Spleen (tissue), 7 donors: ENCODE data around the gene NISCH.

Source experiments
- CTCF ChIP-seq, 11 experiments: fragments of 200-600 bp in 7 of 11; fragments of 450-650 bp in 4 of 11; sonication (generic) in 4 of 11; IDR thresholded peaks in 8 of 11; conservative IDR thresholded peaks in 3 of 11; 1 replicate in 7 of 11; 2 replicates in 4 of 11; pipeline versions ENCODE4 v1.4.0 to v1.8.0; 2016 to 2021; ENCODE audit warnings: antibody characterized with exemption in 11 of 11, inconsistent platforms in 4 of 11, mild to moderate bottlenecking in 1 of 11
- POLR2AphosphoS5 ChIP-seq, 3 donors: sonication (generic); formaldehyde crosslinking; IDR thresholded peaks; one replicate each; pipeline ENCODE4 v1.5.1; 2017; ENCODE audit warnings: antibody characterized with exemption in 3 of 3
- donor health status: DM: no; HTN: no; CAD: no; lungs with moderate emphysema.
- donor health status: DM: no; HTN: no; CAD: no.
- donor health status: DM: no; HTN: no; CAD: no.

- TF ChIP-seq CTCF (IDR thresholded peaks at IDR 0.05 in 8 of 11, conservative IDR thresholded peaks at IDR 0.05 in 3 of 11) (no peak), POLR2AphosphoS5 (IDR thresholded peaks at IDR 0.05) (no peak)
Observed at GRCh38 chr3:52494445-52494844, 39.0 kb downstream of the NISCH start.
